Measurements from ENCODE around the gene MTCL1. TPM values are rescaled to one million over a fixed set of nuclear protein-coding genes. Genes with fewer than 3 reads are reported as not detected.
A peak's percentile ranks its signal among the peaks of the same experiment; 100 is the strongest.

Gene MTCL1
- total RNA-seq, 1 experiment from 2014 or later, result 22.7 TPM

DNA sequence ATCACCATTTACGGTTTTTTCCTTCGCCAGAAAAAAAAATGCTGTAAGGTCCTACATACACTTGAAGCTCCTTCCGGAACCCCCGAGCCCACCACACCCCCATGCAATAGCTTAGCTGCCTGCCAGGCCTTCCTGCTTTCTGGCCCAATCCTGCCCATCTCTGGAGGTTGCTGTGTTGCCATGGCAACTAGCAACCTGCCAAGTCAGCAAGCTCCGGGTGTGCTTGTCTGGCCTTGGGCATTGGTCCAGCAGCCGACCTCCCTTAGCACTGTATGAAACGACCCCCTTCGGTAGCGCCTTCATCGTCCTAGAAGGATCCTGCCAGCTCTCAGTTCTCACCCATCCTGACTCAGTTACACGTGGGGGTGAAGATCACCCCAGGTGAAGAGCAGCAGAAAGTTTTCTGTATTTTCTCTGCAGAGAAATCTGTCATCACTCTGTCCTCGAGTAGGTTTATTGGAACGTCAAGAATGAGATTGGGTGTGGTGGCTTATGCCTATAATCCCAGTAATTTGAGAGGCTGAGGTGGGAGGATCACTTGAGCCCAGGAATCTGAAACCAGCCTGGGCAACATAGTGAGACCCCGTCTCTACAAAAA lies 47.4 kb upstream of the MTCL1 start:
- peaks cover 3% of the 10 kb centered on the region; the same call in 1 of the 2 replicates for H3K27me3 ChIP-seq (ENCODE audit: insufficient read depth, low read length)
- RAD21 ChIA-PET (ENCODE audit: low non-redundant PET in 1 of 2, low total read pairs in 2 of 2, uncharacterized antibody in 2 of 2, unreplicated experiment in 2 of 2), result no interaction called here
- CTCF ChIA-PET, result interaction anchor here (1.7 kb wide), 1 partner anchor 325 kb away, joined by 3 read pairs; no protein-coding TSS in a partner anchor
- H3K9me3 ChIP-seq (ENCODE audit: control insufficient read depth in 1 of 2, insufficient read depth in 1 of 2, low read depth in 1 of 2, low read length in 2 of 2), result no peaks in the 10 kb centered on the region
- no peaks in the 10 kb centered on the region for H3K9me2 ChIP-seq (ENCODE audit: insufficient read depth)
- no peaks in the 10 kb centered on the region for H3K36me3 ChIP-seq (ENCODE audit: control insufficient read depth in 1 of 2, insufficient read depth in 2 of 2, low read length in 2 of 2)
- H3K4me1 ChIP-seq (ENCODE audit: control insufficient read depth in 1 of 2, insufficient read depth in 2 of 2, low read length in 2 of 2), result peaks cover 0 to 12% of the 10 kb centered on the region in 2 experiments; a peak in 2 of 4 replicates
- no peak overlapping the region for H2AFZ ChIP-seq (ENCODE audit: low read depth, low read length, poor library complexity, severe bottlenecking)
- intact Hi-C loops (cut with micrococcal nuclease), result loop anchor here (10.0 kb wide), 1 partner anchor 397 kb away; no protein-coding TSS in a partner anchor
- POLR2A ChIA-PET, result no interaction called here
- BruUV-seq (replicated peaks), result no TSS peak
- no peak for DNase-seq (ENCODE audit: low read depth, low spot score)
- H4K20me1 ChIP-seq (ENCODE audit: insufficient read depth), result no peaks in the 10 kb centered on the region
- peak overlapping the region; percentile 32 for H3K4me2 ChIP-seq (ENCODE audit: low read length)
- no peaks in the 10 kb centered on the region for H3K79me2 ChIP-seq (ENCODE audit: insufficient read depth, low read length)
- no peak overlapping the region for H3K9ac ChIP-seq (ENCODE audit: low read length)
- no peak overlapping the region for H3K4me3 ChIP-seq (replicated peaks in 1 of 2; ENCODE audit: low read depth in 1 of 2, low read length in 2 of 2)
- ATAC-seq, result peak; percentile 41; the same call in 1 of the 2 replicates
- TF ChIP-seq EGR1 (IDR thresholded peaks at IDR 0.05; ENCODE audit: low read depth), result no peak
- TF ChIP-seq POLR2A (IDR thresholded peaks at IDR 0.05; ENCODE audit: borderline replicate concordance, extremely low read depth, insufficient read depth, insufficient read length), result no peak
- TF ChIP-seq SRF (IDR thresholded peaks at IDR 0.05; ENCODE audit: low read depth), result no peak
- no peak for TF ChIP-seq POLR2AphosphoS5 (IDR thresholded peaks at IDR 0.05; ENCODE audit: low read depth, low read length)
- no peak for TF ChIP-seq SP1 (IDR thresholded peaks at IDR 0.05; ENCODE audit: low read depth)
- TF ChIP-seq, protein P1, sequence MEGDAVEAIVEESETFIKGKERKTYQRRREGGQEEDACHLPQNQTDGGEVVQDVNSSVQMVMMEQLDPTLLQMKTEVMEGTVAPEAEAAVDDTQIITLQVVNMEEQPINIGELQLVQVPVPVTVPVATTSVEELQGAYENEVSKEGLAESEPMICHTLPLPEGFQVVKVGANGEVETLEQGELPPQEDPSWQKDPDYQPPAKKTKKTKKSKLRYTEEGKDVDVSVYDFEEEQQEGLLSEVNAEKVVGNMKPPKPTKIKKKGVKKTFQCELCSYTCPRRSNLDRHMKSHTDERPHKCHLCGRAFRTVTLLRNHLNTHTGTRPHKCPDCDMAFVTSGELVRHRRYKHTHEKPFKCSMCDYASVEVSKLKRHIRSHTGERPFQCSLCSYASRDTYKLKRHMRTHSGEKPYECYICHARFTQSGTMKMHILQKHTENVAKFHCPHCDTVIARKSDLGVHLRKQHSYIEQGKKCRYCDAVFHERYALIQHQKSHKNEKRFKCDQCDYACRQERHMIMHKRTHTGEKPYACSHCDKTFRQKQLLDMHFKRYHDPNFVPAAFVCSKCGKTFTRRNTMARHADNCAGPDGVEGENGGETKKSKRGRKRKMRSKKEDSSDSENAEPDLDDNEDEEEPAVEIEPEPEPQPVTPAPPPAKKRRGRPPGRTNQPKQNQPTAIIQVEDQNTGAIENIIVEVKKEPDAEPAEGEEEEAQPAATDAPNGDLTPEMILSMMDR (IDR thresholded peaks at IDR 0.05 in 2 of 3, conservative IDR thresholded peaks at IDR 0.05 in 1 of 3; ENCODE audit: borderline replicate concordance in 1 of 3, insufficient read depth in 1 of 3, low read depth in 2 of 3, low read length in 2 of 3), result no peak
- TF ChIP-seq, protein P2, sequence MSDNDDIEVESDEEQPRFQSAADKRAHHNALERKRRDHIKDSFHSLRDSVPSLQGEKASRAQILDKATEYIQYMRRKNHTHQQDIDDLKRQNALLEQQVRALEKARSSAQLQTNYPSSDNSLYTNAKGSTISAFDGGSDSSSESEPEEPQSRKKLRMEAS (IDR thresholded peaks at IDR 0.05), result no peak
- no peak for TF ChIP-seq RAD21 (IDR thresholded peaks at IDR 0.05; ENCODE audit: low read depth)
- TF ChIP-seq FOSL1 (IDR thresholded peaks at IDR 0.05; ENCODE audit: low read depth), result no peak
- no peak for TF ChIP-seq CBX3 (IDR thresholded peaks at IDR 0.05; ENCODE audit: low read depth)
- TF ChIP-seq, protein P3, sequence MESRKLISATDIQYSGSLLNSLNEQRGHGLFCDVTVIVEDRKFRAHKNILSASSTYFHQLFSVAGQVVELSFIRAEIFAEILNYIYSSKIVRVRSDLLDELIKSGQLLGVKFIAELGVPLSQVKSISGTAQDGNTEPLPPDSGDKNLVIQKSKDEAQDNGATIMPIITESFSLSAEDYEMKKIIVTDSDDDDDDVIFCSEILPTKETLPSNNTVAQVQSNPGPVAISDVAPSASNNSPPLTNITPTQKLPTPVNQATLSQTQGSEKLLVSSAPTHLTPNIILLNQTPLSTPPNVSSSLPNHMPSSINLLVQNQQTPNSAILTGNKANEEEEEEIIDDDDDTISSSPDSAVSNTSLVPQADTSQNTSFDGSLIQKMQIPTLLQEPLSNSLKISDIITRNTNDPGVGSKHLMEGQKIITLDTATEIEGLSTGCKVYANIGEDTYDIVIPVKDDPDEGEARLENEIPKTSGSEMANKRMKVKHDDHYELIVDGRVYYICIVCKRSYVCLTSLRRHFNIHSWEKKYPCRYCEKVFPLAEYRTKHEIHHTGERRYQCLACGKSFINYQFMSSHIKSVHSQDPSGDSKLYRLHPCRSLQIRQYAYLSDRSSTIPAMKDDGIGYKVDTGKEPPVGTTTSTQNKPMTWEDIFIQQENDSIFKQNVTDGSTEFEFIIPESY (IDR thresholded peaks at IDR 0.05; ENCODE audit: extremely low read depth, insufficient replicate concordance, low read length), result no peak
- TF ChIP-seq EZH2 (IDR thresholded peaks at IDR 0.05), result no peak
- TF ChIP-seq, protein P4, sequence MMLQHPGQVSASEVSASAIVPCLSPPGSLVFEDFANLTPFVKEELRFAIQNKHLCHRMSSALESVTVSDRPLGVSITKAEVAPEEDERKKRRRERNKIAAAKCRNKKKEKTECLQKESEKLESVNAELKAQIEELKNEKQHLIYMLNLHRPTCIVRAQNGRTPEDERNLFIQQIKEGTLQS (IDR thresholded peaks at IDR 0.05), result no peak
- TF ChIP-seq TCF7L2 (IDR thresholded peaks at IDR 0.05; ENCODE audit: borderline replicate concordance, extremely low read depth, insufficient read depth, insufficient read length), result no peak
- TF ChIP-seq EZH2phosphoT487 (IDR thresholded peaks at IDR 0.05; ENCODE audit: borderline replicate concordance), result no peak
- no peak overlapping the region for H3K27ac ChIP-seq (ENCODE audit: low read depth, low read length)

Data from HCT116 (cell line).